GM18517 (cell line): Measurements from ENCODE around the gene CPE.
"Not testable (repeated sequence)": the region's sequence is repeated elsewhere in the genome, so short reads cannot be mapped to it uniquely, and the experiment has no call there.

ENCODE experiments used
- ATAC-seq: cut with Tn5 transposase; IDR thresholded peaks from one replicate; pipeline ENCODE4 v1.9.1; 2021; ENCODE audit warnings: mild to moderate bottlenecking, moderate library complexity; ENCODE audit not compliant: unreplicated experiment

Gene CPE

GRCh38 chr4:165458471-165458870 lies 79.7 kb downstream of the CPE start:
- ATAC-seq = no peak

- no peak for ATAC-seq
Measured at GRCh38 chr4:165461159-165461821, 82.5 kb downstream of the CPE start.

- ATAC-seq = no peak
Measured at GRCh38 chr4:165462009-165462408, 83.2 kb downstream of the CPE start.

- ATAC-seq = peak; percentile 13
Measured at GRCh38 chr4:165464376-165464775, 85.6 kb downstream of the CPE start.

GRCh38 chr4:165464813-165465381 lies 86.1 kb downstream of the CPE start:
- peak; percentile 88 for ATAC-seq

- ATAC-seq = no peak
Measured at GRCh38 chr4:165470009-165470408, 91.2 kb downstream of the CPE start.

GRCh38 chr4:165472943-165473676 lies 94.3 kb downstream of the CPE start:
- ATAC-seq = no peak

GRCh38 chr4:165474784-165475705 lies 96.2 kb downstream of the CPE start:
- ATAC-seq = no peak

GRCh38 chr4:165475706-165476070 lies 96.9 kb downstream of the CPE start:
- no peak for ATAC-seq

- ATAC-seq = no peak
Measured at GRCh38 chr4:165476214-165477098, 97.6 kb downstream of the CPE start.

- ATAC-seq = no peak
Measured at GRCh38 chr4:165477799-165478198, 99.0 kb downstream of the CPE start.

GRCh38 chr4:165478260-165478659 lies 99.5 kb downstream of the CPE start:
- no peak for ATAC-seq

- ATAC-seq = no peak
Measured at GRCh38 chr4:165481053-165481835, 102.4 kb downstream of the CPE start.

- no peak for ATAC-seq
Measured at GRCh38 chr4:165489786-165490185, 111.0 kb downstream of the CPE start.

GRCh38 chr4:165492583-165492982 lies 113.8 kb downstream of the CPE start:
- not testable (repeated sequence) for ATAC-seq

- ATAC-seq = peak; percentile 80
Measured at GRCh38 chr4:165493359-165493758, 114.6 kb downstream of the CPE start.

GRCh38 chr4:165502916-165503907 lies 124.4 kb downstream of the CPE start:
- no peak for ATAC-seq

- ATAC-seq = no peak
Measured at GRCh38 chr4:165504184-165504583, 125.4 kb downstream of the CPE start.
